Ovary (tissue), 3 donors: ENCODE results near the gene DNAL4.

Experiments
- CTCF ChIP-seq, 3 donors: fragments of 450-650 bp in 2 of 3; fragments of 200-600 bp in 1 of 3; IDR thresholded peaks; one replicate each; pipeline versions ENCODE4 v1.5.1 to v1.8.0; 2016 to 2022; ENCODE audit warnings: antibody characterized with exemption in 3 of 3, mild to moderate bottlenecking in 1 of 3
- EP300 ChIP-seq: sonication (generic); formaldehyde crosslinking; IDR thresholded peaks from one replicate; pipeline ENCODE4 v1.6.1; 2017; ENCODE audit warnings: antibody characterized with exemption
- POLR2A ChIP-seq: fragments of 450-650 bp; IDR thresholded peaks from one replicate; pipeline ENCODE4 v1.6.1; 2017; ENCODE audit warnings: antibody characterized with exemption, mild to moderate bottlenecking, moderate library complexity
- donor health status: DM: no; HTN: no; CAD: no.

GRCh38 chr22:38830845-38831108 is 36.8 kb upstream of the DNAL4 start:
- TF ChIP-seq POLR2A (no peak), CTCF (IDR thresholded peaks at IDR 0.05) (no peak), EP300 (no peak)
